GM20000 (cell line): ENCODE measurements around the gene RFX8.

ENCODE experiments used
- DNase-seq: peaks from one replicate; pipeline ENCODE4 v3.0.0; 2012; ENCODE audit warnings: low spot score
- TF ChIP-seq, protein P1 (sequence below): IDR thresholded peaks from 2 replicates; pipeline ENCODE4 v1.5.1; 2012; ENCODE audit warnings: mild to moderate bottlenecking, control low read depth; ENCODE audit errors: extremely low read depth, missing control alignments

The RFX8 gene

GRCh38 chr2:101367508-101367907 is 107.4 kb downstream of the RFX8 start:
- DNase-seq: no peak
- TF ChIP-seq, protein P1, sequence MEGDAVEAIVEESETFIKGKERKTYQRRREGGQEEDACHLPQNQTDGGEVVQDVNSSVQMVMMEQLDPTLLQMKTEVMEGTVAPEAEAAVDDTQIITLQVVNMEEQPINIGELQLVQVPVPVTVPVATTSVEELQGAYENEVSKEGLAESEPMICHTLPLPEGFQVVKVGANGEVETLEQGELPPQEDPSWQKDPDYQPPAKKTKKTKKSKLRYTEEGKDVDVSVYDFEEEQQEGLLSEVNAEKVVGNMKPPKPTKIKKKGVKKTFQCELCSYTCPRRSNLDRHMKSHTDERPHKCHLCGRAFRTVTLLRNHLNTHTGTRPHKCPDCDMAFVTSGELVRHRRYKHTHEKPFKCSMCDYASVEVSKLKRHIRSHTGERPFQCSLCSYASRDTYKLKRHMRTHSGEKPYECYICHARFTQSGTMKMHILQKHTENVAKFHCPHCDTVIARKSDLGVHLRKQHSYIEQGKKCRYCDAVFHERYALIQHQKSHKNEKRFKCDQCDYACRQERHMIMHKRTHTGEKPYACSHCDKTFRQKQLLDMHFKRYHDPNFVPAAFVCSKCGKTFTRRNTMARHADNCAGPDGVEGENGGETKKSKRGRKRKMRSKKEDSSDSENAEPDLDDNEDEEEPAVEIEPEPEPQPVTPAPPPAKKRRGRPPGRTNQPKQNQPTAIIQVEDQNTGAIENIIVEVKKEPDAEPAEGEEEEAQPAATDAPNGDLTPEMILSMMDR: no peak

- no peak for DNase-seq
- TF ChIP-seq, protein P1: no peak
Measured at GRCh38 chr2:101364878-101365277, 110.0 kb downstream of the RFX8 start.

DNA sequence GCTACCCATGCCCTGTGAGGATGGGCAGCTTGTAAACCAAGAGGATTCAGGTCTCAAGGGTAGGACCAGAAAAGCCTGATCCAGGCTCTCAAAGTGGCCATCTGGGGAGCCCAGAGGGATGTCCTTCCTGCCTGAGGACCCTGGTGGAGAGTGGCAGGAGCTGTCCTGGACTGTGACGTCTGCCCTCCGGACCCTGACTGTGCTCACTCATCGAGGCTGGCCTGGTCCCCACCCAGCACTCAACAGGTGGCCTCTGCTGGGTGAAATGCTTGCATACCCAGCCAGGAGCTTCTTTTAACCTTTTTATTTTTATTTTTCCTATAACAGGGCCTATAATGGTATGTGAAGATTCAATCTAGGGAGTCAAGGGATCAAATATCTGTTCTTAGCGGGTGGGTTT is 112.1 kb downstream of the RFX8 start:
- TF ChIP-seq, protein P1: no peak
- no peak for DNase-seq

GRCh38 chr2:101362316-101362715 is 112.6 kb downstream of the RFX8 start:
- TF ChIP-seq, protein P1: no peak
- no peak for DNase-seq

DNA sequence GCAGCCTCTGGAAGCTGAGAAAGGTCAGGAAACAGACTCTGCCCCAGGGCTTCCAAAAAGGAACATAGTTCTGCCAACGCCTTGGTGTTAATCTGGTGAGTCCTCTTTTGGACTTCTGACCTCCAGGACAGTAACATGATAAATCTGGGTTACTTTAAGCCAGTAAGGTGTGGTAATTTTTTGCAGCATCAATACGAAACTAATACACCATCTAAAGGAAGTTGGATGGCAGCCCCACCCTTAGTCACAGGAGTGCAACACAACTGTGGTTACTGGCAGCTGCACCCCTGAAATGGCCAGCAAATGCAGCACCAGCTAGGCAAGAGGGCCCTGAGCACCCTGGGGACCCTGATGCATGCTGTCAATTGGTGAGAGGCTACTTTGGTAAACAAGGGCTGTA is 113.4 kb downstream of the RFX8 start:
- TF ChIP-seq, protein P1: no peak
- no peak for DNase-seq

DNA sequence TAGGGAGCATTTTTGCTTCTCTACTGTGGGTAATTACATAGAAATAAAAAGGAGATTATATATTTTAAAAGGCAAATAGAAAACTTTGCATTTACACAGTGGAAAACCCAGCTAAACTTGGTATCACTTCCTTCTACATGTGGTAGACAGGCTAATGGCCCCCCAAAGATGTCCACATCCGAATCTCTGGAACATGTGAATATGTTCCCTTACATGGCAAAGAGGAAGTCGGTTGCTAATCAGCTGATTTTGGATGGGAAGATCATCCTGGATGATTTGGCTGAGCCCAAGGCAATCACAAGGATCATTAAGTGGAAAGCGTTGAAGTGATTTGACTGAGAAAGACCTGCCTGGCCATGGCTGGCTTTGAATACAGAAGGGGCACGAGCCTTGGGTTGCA is 113.8 kb downstream of the RFX8 start:
- DNase-seq: no peak
- TF ChIP-seq, protein P1: no peak

- TF ChIP-seq, protein P1: no peak
- no peak for DNase-seq
Measured at GRCh38 chr2:101360232-101360631, 114.7 kb downstream of the RFX8 start.
